Measurements from ENCODE around the gene EEF1AKMT4.
A peak's percentile ranks its signal among the peaks of the same experiment; 100 is the strongest.

Gene EEF1AKMT4

GRCh38 chr3:184306341-184306972 is 57.0 kb downstream of the EEF1AKMT4 start:
- Mint-ChIP-seq H3K4me3 (no peak overlapping the region), H3K27me3 (ENCODE audit: low read depth, poor library complexity) (no peaks in the 10 kb centered on the region), H3K4me1 (no peaks in the 10 kb centered on the region), H3K9me3 (no peaks in the 10 kb centered on the region), H3K27ac (no peak overlapping the region), H3K36me3 (ENCODE audit: low read depth) (peaks cover 79% of the 10 kb centered on the region)
- TF ChIP-seq CTCF (IDR thresholded peaks at IDR 0.05), result no peak
- DNase-seq, result no peak

- Mint-ChIP-seq H3K4me1 (no peaks in the 10 kb centered on the region), H3K4me3 (no peak overlapping the region), H3K27me3 (ENCODE audit: low read depth, poor library complexity) (no peaks in the 10 kb centered on the region), H3K36me3 (ENCODE audit: low read depth) (peaks cover 64% of the 10 kb centered on the region), H3K9me3 (no peaks in the 10 kb centered on the region), H3K27ac (peak overlapping the region; percentile 52)
- no peak for TF ChIP-seq CTCF (IDR thresholded peaks at IDR 0.05)
- DNase-seq, result no peak
These were observed 58.4 kb downstream of the EEF1AKMT4 start for GRCh38 chr3:184307915-184308314.
